K562 (cell line): Measurements from ENCODE around the gene ARHGAP24. TPM values are rescaled to one million over a fixed set of nuclear protein-coding genes. Genes with fewer than 3 reads are reported as not detected.

Experiments
- ATAC-seq: fragments of 200-7000 bp; cut with Tn5 transposase; 3 replicates; pipeline ENCODE4 v1.9.1; 2020; ENCODE audit warnings: moderate library complexity
- BruUV-seq: library from RNA; stranded (reverse); fragments of 400-500 nt; replicated peaks from 2 replicates; lab custom pipeline; 2021; lab: Mats Ljungman, UMichigan
- CTCF ChIA-PET: fragments of 300-600 bp; formaldehyde crosslinking; extraction: SDS; loops from one replicate; lab custom pipeline; 2021; ENCODE audit warnings: low intra/inter-chr PET ratio; lab: Yijun Ruan, JAX
- POLR2A ChIA-PET: fragments of 300-600, 350-650 bp; sonication (Branson Sonifier 250); formaldehyde crosslinking; extraction: SDS; loops from one replicate; lab custom pipeline; 2021; ENCODE audit warnings: antibody characterized with exemption, inconsistent platforms; lab: Yijun Ruan, JAX
- DNase-seq, 4 experiments: peaks; one replicate each; pipeline versions ENCODE4 v3.0.0 to v3.0.0-alpha.2; 2011 to 2018; ENCODE audit warnings: low spot score in 3 of 4, mixed read lengths in 3 of 4; ENCODE audit errors: extremely low read depth in 1 of 4
- FAIRE-seq: peaks from 2 replicates; lab custom pipeline; 2011; peaks lifted over from hg19 to GRCh38; lab: Jason Lieb, UNC
- H2AFZ ChIP-seq: 2 replicates; pipeline ENCODE4 v1.6.0; 2011; ENCODE audit warnings: low read depth, low read length, control low read depth, inconsistent platforms
- H3K27ac ChIP-seq: fragments of 200-600 bp; 3 replicates; pipeline ENCODE4 v1.8.0; 2011; ENCODE audit warnings: low read depth, mild to moderate bottlenecking, control low read depth, inconsistent platforms, low read length, moderate library complexity, mixed read lengths; ENCODE audit errors: extremely low read depth
- H3K27me3 ChIP-seq, 2 experiments: fragments of 300-600 bp in 1 of 2; 2 replicates in 1 of 2; 3 replicates in 1 of 2; pipeline versions ENCODE4 v1.6.0 to v1.8.0; 2011; ENCODE audit warnings: inconsistent platforms in 2 of 2, low read length in 2 of 2, mild to moderate bottlenecking in 1 of 2, mixed read lengths in 1 of 2, moderate library complexity in 1 of 2; ENCODE audit not compliant: control insufficient read depth in 2 of 2, insufficient read depth in 2 of 2
- H3K36me3 ChIP-seq: fragments of 300-600 bp; 3 replicates; pipeline ENCODE4 v1.8.0; 2011; ENCODE audit warnings: mild to moderate bottlenecking, low read length, inconsistent platforms; ENCODE audit not compliant: control insufficient read depth, insufficient read depth
- H3K4me1 ChIP-seq, 2 experiments: fragments of 200-600 bp in 1 of 2; replicated peaks in 1 of 2; 2 replicates in 1 of 2; 3 replicates in 1 of 2; pipeline versions ENCODE4 v1.5.1 to v1.8.0; 2011; ENCODE audit warnings: inconsistent platforms in 2 of 2, low read length in 2 of 2, mild to moderate bottlenecking in 1 of 2, mixed read lengths in 1 of 2, moderate library complexity in 1 of 2; ENCODE audit not compliant: control insufficient read depth in 2 of 2, insufficient read depth in 2 of 2
- H3K4me2 ChIP-seq: 2 replicates; pipeline ENCODE4 v1.6.1; 2011; ENCODE audit warnings: low read length, control low read depth, inconsistent platforms, mixed read lengths; ENCODE audit not compliant: insufficient read depth
- H3K4me3 ChIP-seq: fragments of 200-600 bp; sonication (generic), shearing (Covaris generic); 2 replicates; pipeline ENCODE4 v1.5.1; 2016; ENCODE audit warnings: control low read depth, inconsistent platforms
- H3K79me2 ChIP-seq: fragments of 200-600 bp; 3 replicates; pipeline ENCODE4 v1.8.0; 2011; ENCODE audit warnings: low read length, inconsistent platforms; ENCODE audit not compliant: control insufficient read depth, insufficient read depth
- H3K9ac ChIP-seq, 2 experiments: 2 replicates each; pipeline versions ENCODE4 v1.6.0 to v1.6.1; 2011; ENCODE audit warnings: low read depth in 2 of 2, low read length in 2 of 2, control low read depth in 1 of 2, inconsistent platforms in 1 of 2, mild to moderate bottlenecking in 1 of 2, mixed read lengths in 1 of 2; ENCODE audit not compliant: insufficient read depth in 1 of 2
- H3K9me1 ChIP-seq: one replicate; pipeline ENCODE4 v1.6.0; 2011; ENCODE audit warnings: inconsistent platforms, mild to moderate bottlenecking, low read length, moderate library complexity; ENCODE audit not compliant: control insufficient read depth, insufficient read depth
- H3K9me3 ChIP-seq: replicated peaks from 2 replicates; pipeline ENCODE4 v1.5.1; 2011; ENCODE audit warnings: low read depth, low read length, inconsistent platforms; ENCODE audit not compliant: control insufficient read depth, insufficient read depth
- H4K20me1 ChIP-seq: replicated peaks from 2 replicates; pipeline ENCODE4 v1.6.1; 2011; ENCODE audit warnings: low read length, inconsistent platforms, mixed read lengths; ENCODE audit not compliant: control insufficient read depth, insufficient read depth
- BHLHE40 ChIP-seq: IDR thresholded peaks from 2 replicates; pipeline ENCODE4 v1.6.1; 2011; ENCODE audit warnings: low read length, improper control_type of control experiment
- ETV1 ChIP-seq: fragments of 450-650 bp; conservative IDR thresholded peaks from 2 replicates; pipeline ENCODE4 v1.6.1; 2016; ENCODE audit warnings: missing genetic modification characterization, control low read depth, low read depth, missing compliant biosample characterization
- GATA2 ChIP-seq: sonication (generic); formaldehyde crosslinking; IDR thresholded peaks from 2 replicates; pipeline ENCODE4 v1.4.0; 2020; ENCODE audit warnings: mild to moderate bottlenecking, missing genetic modification reagents
- MCM5 ChIP-seq: fragments of 450-650 bp; IDR thresholded peaks from 2 replicates; pipeline ENCODE4 v1.6.1; 2016; ENCODE audit warnings: low read depth
- NFIX ChIP-seq: fragments of 250-450 bp; sonication (Bioruptor Pico); IDR thresholded peaks from 2 replicates; pipeline ENCODE4 v1.4.0; 2020; ENCODE audit warnings: low read depth, mild to moderate bottlenecking, moderate library complexity
- NFXL1 ChIP-seq: fragments of 450-650 bp; formaldehyde crosslinking; IDR thresholded peaks from 2 replicates; pipeline ENCODE4 v1.4.0; 2021; ENCODE audit warnings: mild to moderate bottlenecking
- RAD51 ChIP-seq: fragments of 450-650 bp; IDR thresholded peaks from 2 replicates; pipeline ENCODE4 v1.7.1; 2016; ENCODE audit warnings: low read depth, mild to moderate bottlenecking, borderline replicate concordance
- SIN3A ChIP-seq, 2 experiments: fragments of 150-350 bp in 1 of 2; IDR thresholded peaks; 2 replicates each; pipeline ENCODE4 v1.6.1; 2011 to 2016; ENCODE audit warnings: borderline replicate concordance in 2 of 2, low read depth in 2 of 2, low read length in 2 of 2, mild to moderate bottlenecking in 2 of 2, moderate library complexity in 2 of 2; ENCODE audit not compliant: control insufficient read depth in 1 of 2
- SMAD2 ChIP-seq: fragments of 150-350 bp; IDR thresholded peaks from 2 replicates; pipeline ENCODE4 v1.6.1; 2014; ENCODE audit warnings: low read depth, mild to moderate bottlenecking, low read length
- ZNF707 ChIP-seq: fragments of 250-450 bp; sonication (Bioruptor Pico); conservative IDR thresholded peaks from 2 replicates; pipeline ENCODE4 v1.8.0; 2022; ENCODE audit warnings: inconsistent platforms, mild to moderate bottlenecking, moderate library complexity
- WGBS: fragments of 100-300 bp; shearing (Covaris generic); methylation state at CpG from one replicate; pipeline ENCODE4 v1.1.6; 2016; ENCODE audit warnings: low coverage, mixed read lengths; ENCODE audit not compliant: insufficient coverage; ENCODE audit errors: missing lambda C conversion rate; 5-methylcytosine and 5-hydroxymethylcytosine counted together
- in situ Hi-C: fragments of 300-500 bp; cut with MboI; formaldehyde crosslinking; loops from 4 replicates; pipeline ENCODE4 v1.15.0; 2018; ENCODE audit warnings: inconsistent platforms, mixed read lengths
- intact Hi-C: fragments of 100-400 bp; cut with micrococcal nuclease; formaldehyde crosslinking; loops from 2 replicates; pipeline ENCODE4 v1.14.2; 2022
- polyA plus RNA-seq, 8 experiments: library from polyadenylated mRNA; depleted of rRNA in 4 of 8; stranded (reverse) in 5 of 8; unstranded in 3 of 8; fragments of >200 nt; fragmentation: Nextera tagmentation in 2 of 8; fragmentation: Illumina TruSeq in 1 of 8; extraction: Ambion mirVana in 2 of 8; extraction: Trizol in 1 of 8; gene quantifications; 2 replicates each; pipeline versions ENCODE4 v1.2.1 to v1.2.3, GENCODE V29; 2011 to 2014; ENCODE audit warnings: inconsistent platforms in 1 of 8, missing spikeins in 1 of 8
- total RNA-seq, 7 experiments: library from RNA; depleted of rRNA in 6 of 7; stranded (reverse); fragments of >200 nt in 6 of 7; fragmentation: Illumina TruSeq in 2 of 7; extraction: Trizol in 2 of 7; gene quantifications; 2 replicates each; pipeline versions ENCODE4 v1.2.1 to v1.2.3, GENCODE V29; 2011 to 2021; ENCODE audit warnings: low replicate concordance in 1 of 7
- TF ChIP-seq, protein P1 (sequence below): fragments of 450-650 bp; formaldehyde crosslinking; IDR thresholded peaks from 2 replicates; pipeline ENCODE4 v1.4.0; 2020; ENCODE audit warnings: mild to moderate bottlenecking, moderate library complexity
- TF ChIP-seq, protein P2 (sequence below), 2 experiments: IDR thresholded peaks; 2 replicates each; pipeline ENCODE4 v1.6.1; 2012; ENCODE audit warnings: improper control_type of control experiment in 2 of 2, low read depth in 2 of 2, low read length in 2 of 2, borderline replicate concordance in 1 of 2
- TF ChIP-seq, protein P3 (sequence below): IDR thresholded peaks from 3 replicates; pipeline ENCODE4 v1.6.1; 2011; ENCODE audit warnings: borderline replicate concordance, mild to moderate bottlenecking, moderate library complexity; ENCODE audit not compliant: insufficient read length; ENCODE audit errors: extremely low read depth

The ARHGAP24 gene
- total and polyA plus RNA-seq, 9 of the 15 experiments (the other 6 are each of a cell fraction or from before 2014, with no cell fraction given), result 8.0 to 22.6 (median 14.0) TPM

DNA sequence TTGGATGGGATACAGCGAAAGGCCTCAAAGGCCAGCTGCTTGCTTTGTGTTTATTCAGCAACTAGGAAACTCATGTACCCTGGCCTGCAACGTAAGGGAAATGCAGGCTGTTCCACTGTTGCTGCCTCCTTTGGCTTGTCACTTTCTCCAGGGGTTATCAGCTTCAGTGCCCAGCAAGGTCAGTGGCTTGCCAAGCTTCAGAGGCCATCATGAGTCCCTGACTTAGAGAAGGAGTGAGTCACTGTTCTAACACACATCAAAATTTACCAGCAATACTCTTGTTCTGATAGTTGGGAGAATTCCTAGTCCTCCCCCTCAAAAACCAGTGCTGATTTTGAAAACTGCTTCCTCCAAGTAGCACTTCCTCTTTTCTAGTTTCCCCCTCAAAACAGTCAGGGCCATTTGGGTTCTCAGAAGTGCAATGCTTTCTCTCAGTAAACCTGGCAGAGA, 250.8 kb downstream of the ARHGAP24 start:
- Histone ChIP-seq H4K20me1 (no peaks in the 10 kb centered on the region), H3K27me3 (no peaks in the 10 kb centered on the region), H3K27ac (peak overlapping the region; percentile 78), H3K9me3 (no peaks in the 10 kb centered on the region), H3K4me1 (peaks cover 5 to 22% of the 10 kb centered on the region in 2 experiments; a peak in 3 of 5 replicates), H3K79me2 (no peaks in the 10 kb centered on the region), H3K9ac (peak overlapping the region in 1 of 2 experiments; percentile 35; a peak in 3 of 4 replicates), H3K4me2 (peak overlapping the region; percentile 56), H3K36me3 (peaks cover 13% of the 10 kb centered on the region; the same call in 1 of the 3 replicates), H3K4me3 (no peak overlapping the region), H3K9me1 (no peaks in the 10 kb centered on the region), H2AFZ (peak overlapping the region; percentile 55)
- ChIA-PET CTCF (interaction anchor here (0.5 kb wide), 1 partner anchor 86 kb away, joined by 3 read pairs; no protein-coding TSS in a partner anchor), POLR2A (interaction anchor here (0.7 to 1.0 kb wide), 2 partner anchors 11 to 66 kb away, joined by 3 read pairs; no protein-coding TSS in a partner anchor)
- DNase-seq (peak; percentile 7 to 67 (median 24)), ATAC-seq (peak; percentile 87), FAIRE-seq (peak; percentile 89)
- in situ Hi-C loops (loop anchor here (10.0 kb wide), 1 partner anchor 151 kb away; no protein-coding TSS in a partner anchor), intact Hi-C loops (loop anchor here (5.0 kb wide), 1 partner anchor 148 kb away; no protein-coding TSS in a partner anchor)
- 30% methylated on average over 2 of the region's 2 CpGs for WGBS
- BruUV-seq, result no TSS peak
- TF ChIP-seq RAD51 (no peak), NFIX (CRISPR knock-in tag) (no peak), SMAD2 (no peak), BHLHE40 (no peak), ZNF707 (CRISPR knock-in tag) (no peak), GATA2 (CRISPR knock-in tag) (no peak), MCM5 (no peak), NFXL1 (CRISPR knock-in tag) (no peak), ETV1 (tag) (no peak), SIN3A (IDR thresholded peaks at IDR 0.05; ENCODE audit: borderline replicate concordance in 2 of 2, control insufficient read depth in 1 of 2, low read depth in 2 of 2, low read length in 2 of 2) (no peak)
- TF ChIP-seq, protein P1, sequence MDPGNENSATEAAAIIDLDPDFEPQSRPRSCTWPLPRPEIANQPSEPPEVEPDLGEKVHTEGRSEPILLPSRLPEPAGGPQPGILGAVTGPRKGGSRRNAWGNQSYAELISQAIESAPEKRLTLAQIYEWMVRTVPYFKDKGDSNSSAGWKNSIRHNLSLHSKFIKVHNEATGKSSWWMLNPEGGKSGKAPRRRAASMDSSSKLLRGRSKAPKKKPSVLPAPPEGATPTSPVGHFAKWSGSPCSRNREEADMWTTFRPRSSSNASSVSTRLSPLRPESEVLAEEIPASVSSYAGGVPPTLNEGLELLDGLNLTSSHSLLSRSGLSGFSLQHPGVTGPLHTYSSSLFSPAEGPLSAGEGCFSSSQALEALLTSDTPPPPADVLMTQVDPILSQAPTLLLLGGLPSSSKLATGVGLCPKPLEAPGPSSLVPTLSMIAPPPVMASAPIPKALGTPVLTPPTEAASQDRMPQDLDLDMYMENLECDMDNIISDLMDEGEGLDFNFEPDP, result no peak
- TF ChIP-seq, protein P2, sequence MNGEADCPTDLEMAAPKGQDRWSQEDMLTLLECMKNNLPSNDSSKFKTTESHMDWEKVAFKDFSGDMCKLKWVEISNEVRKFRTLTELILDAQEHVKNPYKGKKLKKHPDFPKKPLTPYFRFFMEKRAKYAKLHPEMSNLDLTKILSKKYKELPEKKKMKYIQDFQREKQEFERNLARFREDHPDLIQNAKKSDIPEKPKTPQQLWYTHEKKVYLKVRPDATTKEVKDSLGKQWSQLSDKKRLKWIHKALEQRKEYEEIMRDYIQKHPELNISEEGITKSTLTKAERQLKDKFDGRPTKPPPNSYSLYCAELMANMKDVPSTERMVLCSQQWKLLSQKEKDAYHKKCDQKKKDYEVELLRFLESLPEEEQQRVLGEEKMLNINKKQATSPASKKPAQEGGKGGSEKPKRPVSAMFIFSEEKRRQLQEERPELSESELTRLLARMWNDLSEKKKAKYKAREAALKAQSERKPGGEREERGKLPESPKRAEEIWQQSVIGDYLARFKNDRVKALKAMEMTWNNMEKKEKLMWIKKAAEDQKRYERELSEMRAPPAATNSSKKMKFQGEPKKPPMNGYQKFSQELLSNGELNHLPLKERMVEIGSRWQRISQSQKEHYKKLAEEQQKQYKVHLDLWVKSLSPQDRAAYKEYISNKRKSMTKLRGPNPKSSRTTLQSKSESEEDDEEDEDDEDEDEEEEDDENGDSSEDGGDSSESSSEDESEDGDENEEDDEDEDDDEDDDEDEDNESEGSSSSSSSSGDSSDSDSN (IDR thresholded peaks at IDR 0.05; ENCODE audit: borderline replicate concordance in 1 of 2, low read depth in 2 of 2, low read length in 2 of 2), result no peak
- TF ChIP-seq, protein P3, sequence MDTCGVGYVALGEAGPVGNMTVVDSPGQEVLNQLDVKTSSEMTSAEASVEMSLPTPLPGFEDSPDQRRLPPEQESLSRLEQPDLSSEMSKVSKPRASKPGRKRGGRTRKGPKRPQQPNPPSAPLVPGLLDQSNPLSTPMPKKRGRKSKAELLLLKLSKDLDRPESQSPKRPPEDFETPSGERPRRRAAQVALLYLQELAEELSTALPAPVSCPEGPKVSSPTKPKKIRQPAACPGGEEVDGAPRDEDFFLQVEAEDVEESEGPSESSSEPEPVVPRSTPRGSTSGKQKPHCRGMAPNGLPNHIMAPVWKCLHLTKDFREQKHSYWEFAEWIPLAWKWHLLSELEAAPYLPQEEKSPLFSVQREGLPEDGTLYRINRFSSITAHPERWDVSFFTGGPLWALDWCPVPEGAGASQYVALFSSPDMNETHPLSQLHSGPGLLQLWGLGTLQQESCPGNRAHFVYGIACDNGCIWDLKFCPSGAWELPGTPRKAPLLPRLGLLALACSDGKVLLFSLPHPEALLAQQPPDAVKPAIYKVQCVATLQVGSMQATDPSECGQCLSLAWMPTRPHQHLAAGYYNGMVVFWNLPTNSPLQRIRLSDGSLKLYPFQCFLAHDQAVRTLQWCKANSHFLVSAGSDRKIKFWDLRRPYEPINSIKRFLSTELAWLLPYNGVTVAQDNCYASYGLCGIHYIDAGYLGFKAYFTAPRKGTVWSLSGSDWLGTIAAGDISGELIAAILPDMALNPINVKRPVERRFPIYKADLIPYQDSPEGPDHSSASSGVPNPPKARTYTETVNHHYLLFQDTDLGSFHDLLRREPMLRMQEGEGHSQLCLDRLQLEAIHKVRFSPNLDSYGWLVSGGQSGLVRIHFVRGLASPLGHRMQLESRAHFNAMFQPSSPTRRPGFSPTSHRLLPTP, result no peak
